Right lobe of liver (tissue), 4 donors: ENCODE data around the gene CCDC81.

ENCODE experiments used
- POLR2A ChIP-seq: fragments of 450-650 bp; IDR thresholded peaks from one replicate; pipeline ENCODE4 v1.6.1; 2017; ENCODE audit warnings: antibody characterized with exemption, mild to moderate bottlenecking
- TF ChIP-seq, protein P1 (sequence below), 4 donors: fragments of 200-600 bp in 3 of 4; fragments of 450-650 bp in 1 of 4; IDR thresholded peaks; one replicate each; pipeline versions ENCODE4 v1.5.1 to v1.8.0; 2016 to 2022; ENCODE audit warnings: antibody characterized with exemption in 4 of 4, mild to moderate bottlenecking in 2 of 4
- donor health status: DM: no; HTN: no; CAD: no.
- donor health status: DM: no; HTN: no; CAD: no.
- donor health status: DM: no; HTN: yes; CAD: no.

DNA sequence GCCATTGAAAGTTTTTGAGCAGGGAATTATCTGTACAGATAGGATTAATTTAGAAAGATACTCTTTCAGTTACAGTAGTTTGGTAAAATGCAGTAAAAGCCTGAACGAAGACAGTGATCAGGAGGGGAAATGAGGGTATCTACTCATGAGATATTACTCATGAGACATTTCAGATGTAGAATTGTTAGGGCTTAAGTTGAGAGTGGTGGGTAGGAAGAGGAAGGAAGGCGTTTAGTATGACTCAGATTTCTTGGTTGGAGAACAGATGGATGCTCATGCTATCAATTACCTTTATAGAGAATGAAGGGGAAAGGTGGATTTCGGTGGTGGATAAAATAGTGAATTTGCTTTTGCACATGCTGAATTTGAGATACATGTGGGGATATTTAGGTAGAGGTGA, 15.8 kb downstream of the CCDC81 start:
- TF ChIP-seq, protein P1, sequence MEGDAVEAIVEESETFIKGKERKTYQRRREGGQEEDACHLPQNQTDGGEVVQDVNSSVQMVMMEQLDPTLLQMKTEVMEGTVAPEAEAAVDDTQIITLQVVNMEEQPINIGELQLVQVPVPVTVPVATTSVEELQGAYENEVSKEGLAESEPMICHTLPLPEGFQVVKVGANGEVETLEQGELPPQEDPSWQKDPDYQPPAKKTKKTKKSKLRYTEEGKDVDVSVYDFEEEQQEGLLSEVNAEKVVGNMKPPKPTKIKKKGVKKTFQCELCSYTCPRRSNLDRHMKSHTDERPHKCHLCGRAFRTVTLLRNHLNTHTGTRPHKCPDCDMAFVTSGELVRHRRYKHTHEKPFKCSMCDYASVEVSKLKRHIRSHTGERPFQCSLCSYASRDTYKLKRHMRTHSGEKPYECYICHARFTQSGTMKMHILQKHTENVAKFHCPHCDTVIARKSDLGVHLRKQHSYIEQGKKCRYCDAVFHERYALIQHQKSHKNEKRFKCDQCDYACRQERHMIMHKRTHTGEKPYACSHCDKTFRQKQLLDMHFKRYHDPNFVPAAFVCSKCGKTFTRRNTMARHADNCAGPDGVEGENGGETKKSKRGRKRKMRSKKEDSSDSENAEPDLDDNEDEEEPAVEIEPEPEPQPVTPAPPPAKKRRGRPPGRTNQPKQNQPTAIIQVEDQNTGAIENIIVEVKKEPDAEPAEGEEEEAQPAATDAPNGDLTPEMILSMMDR (IDR thresholded peaks at IDR 0.05), result no peak
- no peak for TF ChIP-seq POLR2A
